Neuronal stem cell (in vitro differentiated cells): Measurements from ENCODE around the gene EFR3B.

Source experiments
- DNase-seq: peaks from one replicate; pipeline ENCODE4 v3.0.0-alpha.2; 2013; ENCODE audit warnings: low spot score
- H2AFZ ChIP-seq: one replicate; pipeline ENCODE4 v1.6.1; 2013; ENCODE audit warnings: mild to moderate bottlenecking, low read length, inconsistent platforms
- H2AK5ac ChIP-seq: 2 replicates; pipeline ENCODE4 v1.6.1; 2013; ENCODE audit warnings: low read depth, mild to moderate bottlenecking, inconsistent platforms, low read length, moderate library complexity, mixed read lengths
- H2BK120ac ChIP-seq: 2 replicates; pipeline ENCODE4 v1.6.1; 2013; ENCODE audit warnings: low read depth, mild to moderate bottlenecking, inconsistent platforms, low read length, moderate library complexity, mixed read lengths
- H2BK12ac ChIP-seq: one replicate; pipeline ENCODE4 v1.6.1; 2013; ENCODE audit warnings: low read length, inconsistent platforms
- H2BK15ac ChIP-seq: 2 replicates; pipeline ENCODE4 v1.6.1; 2013; ENCODE audit warnings: mild to moderate bottlenecking, low read length, inconsistent platforms, mixed read lengths
- H2BK5ac ChIP-seq: one replicate; pipeline ENCODE4 v1.6.1; 2013; ENCODE audit warnings: inconsistent platforms, mild to moderate bottlenecking, low read length, moderate library complexity
- H3K14ac ChIP-seq: one replicate; pipeline ENCODE4 v1.6.1; 2013; ENCODE audit warnings: low read length, inconsistent platforms
- H3K18ac ChIP-seq: 2 replicates; pipeline ENCODE4 v1.6.1; 2013; ENCODE audit warnings: low read length, inconsistent platforms
- H3K23ac ChIP-seq: 2 replicates; pipeline ENCODE4 v1.6.1; 2013; ENCODE audit warnings: low read depth, mild to moderate bottlenecking, mixed read lengths, low read length, inconsistent platforms; ENCODE audit not compliant: poor library complexity
- H3K27ac ChIP-seq: replicated peaks from 3 replicates; pipeline ENCODE4 v1.5.1; 2013; ENCODE audit warnings: low read length, inconsistent platforms
- H3K27me3 ChIP-seq, 3 experiments: 2 replicates each; pipeline ENCODE4 v1.6.1; 2013; ENCODE audit warnings: low read length in 3 of 3, mild to moderate bottlenecking in 2 of 3, inconsistent platforms in 1 of 3, low read depth in 1 of 3, mixed read lengths in 1 of 3, moderate library complexity in 1 of 3; ENCODE audit not compliant: control insufficient read depth in 3 of 3, insufficient read depth in 3 of 3
- H3K36me3 ChIP-seq, 2 donors: replicated peaks in 1 of 2; 2 replicates each; pipeline ENCODE4 v1.6.1; 2013; ENCODE audit warnings: low read length in 2 of 2; ENCODE audit not compliant: control insufficient read depth in 2 of 2, insufficient read depth in 2 of 2
- H3K4ac ChIP-seq: 2 replicates; pipeline ENCODE4 v1.6.1; 2013; ENCODE audit warnings: inconsistent platforms, mild to moderate bottlenecking, low read length, moderate library complexity
- H3K4me1 ChIP-seq, 2 donors: 1 replicate in 1 of 2; 2 replicates in 1 of 2; pipeline ENCODE4 v1.6.1; 2013; ENCODE audit warnings: low read length in 2 of 2, low read depth in 1 of 2; ENCODE audit not compliant: control insufficient read depth in 2 of 2, insufficient read depth in 1 of 2
- H3K4me2 ChIP-seq: one replicate; pipeline ENCODE4 v1.6.1; 2013; ENCODE audit warnings: mild to moderate bottlenecking, low read length, inconsistent platforms; ENCODE audit not compliant: insufficient read depth, poor library complexity, severe bottlenecking
- H3K4me3 ChIP-seq, 2 donors: 2 replicates each; pipeline ENCODE4 v1.5.1; 2013; ENCODE audit warnings: low read length in 2 of 2, mild to moderate bottlenecking in 2 of 2, inconsistent platforms in 1 of 2, moderate library complexity in 1 of 2
- H3K79me1 ChIP-seq: one replicate; pipeline ENCODE4 v1.6.1; 2013; ENCODE audit warnings: low read depth, mild to moderate bottlenecking, inconsistent platforms, low read length, moderate library complexity
- H3K9ac ChIP-seq: one replicate; pipeline ENCODE4 v1.6.1; 2013; ENCODE audit warnings: mild to moderate bottlenecking, low read depth, low read length, inconsistent platforms; ENCODE audit not compliant: poor library complexity
- H3K9me3 ChIP-seq, 2 donors: replicated peaks in 1 of 2; 2 replicates each; pipeline versions ENCODE3 to v1.6.1; 2013; ENCODE audit warnings: low read length in 2 of 2, mild to moderate bottlenecking in 2 of 2, inconsistent platforms in 1 of 2, low read depth in 1 of 2, mixed read lengths in 1 of 2, moderate library complexity in 1 of 2; ENCODE audit not compliant: control insufficient read depth in 2 of 2, insufficient read depth in 1 of 2
- H4K8ac ChIP-seq: one replicate; pipeline ENCODE4 v1.6.1; 2013; ENCODE audit warnings: low read depth, mild to moderate bottlenecking, inconsistent platforms, low read length, moderate library complexity
- H4K91ac ChIP-seq: one replicate; pipeline ENCODE4 v1.6.1; 2013; ENCODE audit warnings: low read length, low read depth, mild to moderate bottlenecking, inconsistent platforms; ENCODE audit not compliant: poor library complexity
- WGBS, 2 donors: extraction: QIAGEN DNeasy Blood & Tissue Kit; methylation state at CpG; one replicate each; pipeline ENCODE4 v1.1.7; 2013; ENCODE audit warnings: missing lambda C conversion rate in 2 of 2, mixed read lengths in 1 of 2; ENCODE audit not compliant: insufficient read length in 2 of 2, insufficient replicate concordance in 1 of 2; ENCODE audit errors: extremely low coverage in 2 of 2; 5-methylcytosine and 5-hydroxymethylcytosine counted together

The EFR3B gene

GRCh38 chr2:25177211-25177611, 135.3 kb downstream of the EFR3B start:
- Histone ChIP-seq H4K8ac (no peak overlapping the region), H3K23ac (no peak overlapping the region), H2AK5ac (no peak overlapping the region), H3K9me3 (peaks cover 0 to 4% of the 10 kb centered on the region in 2 donors), H3K4ac (no peak overlapping the region), H3K14ac (no peak overlapping the region), H2AFZ (no peak overlapping the region), H3K4me1 (peaks cover 19 to 22% of the 10 kb centered on the region in 2 donors), H2BK120ac (no peak overlapping the region), H2BK12ac (no peak overlapping the region), H3K36me3 (no peaks in the 10 kb centered on the region), H3K4me2 (no peak overlapping the region), H3K9ac (no peak overlapping the region), H3K27ac (peak overlapping the region; percentile 22), H3K79me1 (no peaks in the 10 kb centered on the region), H3K18ac (no peak overlapping the region), H2BK5ac (no peak overlapping the region), H3K27me3 (peaks cover 0 to 64% (median 0%) of the 10 kb centered on the region in 3 experiments), H4K91ac (no peak overlapping the region), H2BK15ac (no peak overlapping the region), H3K4me3 (no peak overlapping the region)
- peak; percentile 69 for DNase-seq
- no CpG with 5 or more reads among the region's 8 CpGs for WGBS, 2 donors

- H3K14ac ChIP-seq = peak overlapping the region; percentile 91
- H3K27me3 ChIP-seq = peaks cover 0 to 52% (median 0%) of the 10 kb centered on the region in 3 experiments
- no peaks in the 10 kb centered on the region for H3K79me1 ChIP-seq
- H3K9ac ChIP-seq = peak overlapping the region; percentile 17
- H4K91ac ChIP-seq = no peak overlapping the region
- peaks cover 19 to 22% of the 10 kb centered on the region in 2 donors for H3K4me1 ChIP-seq
- H2BK12ac ChIP-seq = peak overlapping the region; percentile 76
- H2BK5ac ChIP-seq = no peak overlapping the region
- peak overlapping the region; percentile 48 for H2BK120ac ChIP-seq
- H3K4me3 ChIP-seq = peak overlapping the region in 1 of 2 donors; percentile 60
- H4K8ac ChIP-seq = no peak overlapping the region
- H3K4ac ChIP-seq = no peak overlapping the region
- no peak overlapping the region for H3K4me2 ChIP-seq
- no peak overlapping the region for H2AFZ ChIP-seq
- H3K27ac ChIP-seq = peak overlapping the region; percentile 4
- H3K36me3 ChIP-seq = no peaks in the 10 kb centered on the region
- WGBS, 2 donors = no CpG with 5 or more reads among the region's 10 CpGs
- H3K18ac ChIP-seq = peak overlapping the region; percentile 89
- DNase-seq = no peak
- peaks cover 0 to 4% of the 10 kb centered on the region in 2 donors for H3K9me3 ChIP-seq
- H2BK15ac ChIP-seq = peak overlapping the region; percentile 88
- H3K23ac ChIP-seq = peak overlapping the region; percentile 18
- peak overlapping the region; percentile 90 for H2AK5ac ChIP-seq
These were observed 137.1 kb downstream of the EFR3B start for GRCh38 chr2:25178976-25179375.

- Histone ChIP-seq H2BK12ac (no peak overlapping the region), H2BK15ac (no peak overlapping the region), H3K4me3 (peak overlapping the region in 1 of 2 donors; percentile 5), H4K91ac (no peak overlapping the region), H3K4me1 (peaks cover 0 to 8% of the 10 kb centered on the region in 2 donors), H3K18ac (peak overlapping the region; percentile 54), H3K4me2 (no peak overlapping the region), H3K14ac (no peak overlapping the region), H3K9me3 (peaks cover 0 to 4% of the 10 kb centered on the region in 2 donors), H3K79me1 (no peaks in the 10 kb centered on the region), H3K27me3 (peaks cover 0 to 49% (median 0%) of the 10 kb centered on the region in 3 experiments), H2AFZ (no peak overlapping the region), H3K23ac (no peak overlapping the region), H2BK5ac (no peak overlapping the region), H2AK5ac (no peak overlapping the region), H3K4ac (no peak overlapping the region), H3K36me3 (no peaks in the 10 kb centered on the region), H2BK120ac (no peak overlapping the region), H3K27ac (no peak overlapping the region), H4K8ac (peak overlapping the region; percentile 21), H3K9ac (no peak overlapping the region)
- no peak for DNase-seq
- no CpG with 5 or more reads among the region's 5 CpGs for WGBS, 2 donors
These were observed 142.4 kb downstream of the EFR3B start for GRCh38 chr2:25184254-25184653.

- no peak overlapping the region for H2BK5ac ChIP-seq
- H2BK15ac ChIP-seq = peak overlapping the region; percentile 6
- no peaks in the 10 kb centered on the region for H3K79me1 ChIP-seq
- no peak overlapping the region for H2BK12ac ChIP-seq
- no peak overlapping the region for H3K9ac ChIP-seq
- DNase-seq = no peak
- no peaks in the 10 kb centered on the region for H3K36me3 ChIP-seq
- H2BK120ac ChIP-seq = no peak overlapping the region
- H3K18ac ChIP-seq = no peak overlapping the region
- H3K4me2 ChIP-seq = no peak overlapping the region
- no peak overlapping the region for H3K4ac ChIP-seq
- H3K9me3 ChIP-seq = no peaks in the 10 kb centered on the region
- no peak overlapping the region for H3K14ac ChIP-seq
- H4K8ac ChIP-seq = no peak overlapping the region
- no peak overlapping the region for H3K23ac ChIP-seq
- H3K27me3 ChIP-seq = peaks cover 0 to 64% (median 0%) of the 10 kb centered on the region in 3 experiments
- H2AFZ ChIP-seq = no peak overlapping the region
- H3K27ac ChIP-seq = peak overlapping the region; percentile 3
- peaks cover 11 to 13% of the 10 kb centered on the region in 2 donors for H3K4me1 ChIP-seq
- no CpG with 5 or more reads among the region's 11 CpGs for WGBS, 2 donors
- no peak overlapping the region for H3K4me3 ChIP-seq
- H4K91ac ChIP-seq = no peak overlapping the region
- H2AK5ac ChIP-seq = no peak overlapping the region
These were observed 146.0 kb downstream of the EFR3B start for GRCh38 chr2:25187729-25188350.
